Cardiac muscle cell (in vitro differentiated cells and primary cell): ENCODE measurements around the gene TAF12. TPM values are rescaled to one million over a fixed set of nuclear protein-coding genes. Genes with fewer than 3 reads are reported as not detected.
A peak's percentile ranks its signal among the peaks of the same experiment; 100 is the strongest.
"Not testable (repeated sequence)": the region's sequence is repeated elsewhere in the genome, so short reads cannot be mapped to it uniquely, and the experiment has no call there.

Experiments
- DNase-seq, 2 donors: peaks; one replicate each; pipeline versions ENCODE4 v3.0.0 to v3.0.0-alpha.2; 2010 to 2017; ENCODE audit warnings: low read depth in 1 of 2, low spot score in 1 of 2
- H3K27ac ChIP-seq: fragments of 200-600 bp; sonication (generic); 2 replicates; pipeline ENCODE4 v1.5.1; 2016
- H3K27me3 ChIP-seq: fragments of 200-600 bp; sonication (generic); 2 replicates; pipeline ENCODE4 v1.6.0; 2016; ENCODE audit warnings: control low read depth
- H3K36me3 ChIP-seq: fragments of 200-600 bp; sonication (generic); 2 replicates; pipeline ENCODE4 v1.5.1; 2016; ENCODE audit warnings: control low read depth
- H3K4me1 ChIP-seq: fragments of 200-600 bp; sonication (generic); 2 replicates; pipeline ENCODE4 v1.8.1; 2017; ENCODE audit warnings: low read depth, mild to moderate bottlenecking, mixed run types
- H3K4me3 ChIP-seq: fragments of 200-600 bp; sonication (generic); 2 replicates; pipeline ENCODE4 v1.5.1; 2016; ENCODE audit warnings: mild to moderate bottlenecking
- H3K9me3 ChIP-seq: fragments of 200-600 bp; sonication (generic); 2 replicates; pipeline ENCODE4 v1.5.1; 2017; ENCODE audit warnings: low read depth, mild to moderate bottlenecking, control low read depth
- CTCF ChIP-seq: IDR thresholded peaks from 2 replicates; pipeline ENCODE4 v1.5.1; 2012; ENCODE audit warnings: low read depth, mild to moderate bottlenecking, low read length
- polyA plus RNA-seq: library from polyadenylated mRNA; unstranded; fragments of >200 nt; fragmentation: Nextera tagmentation; extraction: Ambion mirVana; gene quantifications from 2 replicates; pipeline ENCODE4 v1.2.1, GENCODE V29; 2016
- total RNA-seq: library from RNA; depleted of rRNA; stranded (reverse); fragments of >200 nt; gene quantifications from 2 replicates; pipeline ENCODE4 v1.2.3, GENCODE V29; 2016

Gene TAF12
- total and polyA plus RNA-seq, 2 experiments from 2014 or later: 40.3 to 51.9 TPM

- H3K36me3 ChIP-seq: peaks cover 7% of the 10 kb centered on the region
- no peaks in the 10 kb centered on the region for H3K27me3 ChIP-seq
- DNase-seq: peak; percentile 69 to 86
- no peak overlapping the region for H3K4me3 ChIP-seq
- H3K9me3 ChIP-seq: no peaks in the 10 kb centered on the region
- H3K27ac ChIP-seq: peak overlapping the region; percentile 90
- peak; percentile 72 for TF ChIP-seq CTCF
- peaks cover 26% of the 10 kb centered on the region for H3K4me1 ChIP-seq
Observed at GRCh38 chr1:28602536-28603439, 40.1 kb downstream of the TAF12 start.

GRCh38 chr1:28601696-28602095 lies 41.2 kb downstream of the TAF12 start:
- no peak for TF ChIP-seq CTCF
- H3K36me3 ChIP-seq: peaks cover 7% of the 10 kb centered on the region
- DNase-seq: peak in 1 of 2 donors; percentile 84
- no peak overlapping the region for H3K27ac ChIP-seq
- peaks cover 26% of the 10 kb centered on the region for H3K4me1 ChIP-seq
- no peaks in the 10 kb centered on the region for H3K27me3 ChIP-seq
- H3K9me3 ChIP-seq: no peaks in the 10 kb centered on the region
- H3K4me3 ChIP-seq: no peak overlapping the region

GRCh38 chr1:28596276-28596675 lies 46.6 kb downstream of the TAF12 start:
- H3K27ac ChIP-seq, H3K4me3 ChIP-seq, H3K36me3 ChIP-seq, H3K9me3 ChIP-seq, H3K4me1 ChIP-seq, DNase-seq, H3K27me3 ChIP-seq: not testable (repeated sequence)

- Histone ChIP-seq H3K27ac (no peak overlapping the region), H3K9me3 (no peaks in the 10 kb centered on the region), H3K4me3 (no peak overlapping the region), H3K27me3 (no peaks in the 10 kb centered on the region), H3K36me3 (no peaks in the 10 kb centered on the region), H3K4me1 (peaks cover 7% of the 10 kb centered on the region)
- no peak for TF ChIP-seq CTCF
- no peak for DNase-seq
Observed at GRCh38 chr1:28595412-28596191, 47.3 kb downstream of the TAF12 start.

GRCh38 chr1:28594686-28595411 lies 48.0 kb downstream of the TAF12 start:
- H3K27me3 ChIP-seq, H3K27ac ChIP-seq, H3K4me1 ChIP-seq, DNase-seq, H3K4me3 ChIP-seq, H3K36me3 ChIP-seq, H3K9me3 ChIP-seq: not testable (repeated sequence)

- not testable (repeated sequence) for DNase-seq, H3K27ac ChIP-seq, H3K9me3 ChIP-seq, H3K36me3 ChIP-seq, H3K4me3 ChIP-seq, H3K27me3 ChIP-seq, H3K4me1 ChIP-seq
Observed at GRCh38 chr1:28593988-28594356, 48.9 kb downstream of the TAF12 start.
